Measurements from ENCODE around the gene ADCYAP1R1. TPM values are rescaled to one million over a fixed set of nuclear protein-coding genes. Genes with fewer than 3 reads are reported as not detected.

ADCYAP1R1 gene
- total RNA-seq, 1 experiment from 2014 or later = 0.12 TPM

DNA sequence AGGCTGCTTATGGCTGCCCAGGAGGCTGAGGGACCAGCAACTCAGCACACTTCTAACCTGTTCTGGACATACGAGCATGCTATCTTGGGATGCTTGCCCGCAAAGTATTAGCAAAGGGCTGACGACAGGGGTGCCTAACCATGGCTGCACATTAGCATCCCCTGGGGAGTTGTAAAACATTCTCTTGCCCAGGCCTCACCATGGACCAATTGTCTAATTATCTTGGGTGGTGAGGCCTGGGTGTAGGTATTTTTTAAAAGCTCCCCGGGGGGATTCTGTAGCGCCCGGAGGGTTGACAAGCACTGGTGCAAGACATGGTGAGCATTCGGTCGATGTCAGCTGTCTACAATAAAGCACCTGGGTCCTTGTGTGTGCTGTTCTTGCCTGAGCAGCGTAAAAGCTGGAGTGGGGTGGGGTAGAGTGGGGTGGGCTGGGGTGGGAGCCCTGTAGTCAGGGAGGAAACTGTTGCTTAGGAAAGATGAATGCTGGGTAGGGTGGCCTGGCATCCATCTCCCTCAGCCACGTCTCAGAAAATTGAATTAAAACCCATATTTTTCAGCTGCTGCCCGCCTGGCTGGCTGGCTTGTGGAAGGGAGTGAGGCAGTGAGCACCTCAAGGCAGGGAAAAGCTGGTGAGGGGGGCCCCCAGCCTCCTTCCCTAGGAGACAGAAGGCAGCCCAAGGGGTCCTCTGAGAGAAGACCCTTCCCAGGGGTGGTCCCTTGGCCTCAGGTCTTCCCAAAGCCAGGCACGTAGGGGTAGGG is 2.9 kb upstream of the ADCYAP1R1 start:
- TF ChIP-seq EZH2 (IDR thresholded peaks at IDR 0.05) (no peak), EGR1 (IDR thresholded peaks at IDR 0.05; ENCODE audit: low read depth) (no peak), SP1 (IDR thresholded peaks at IDR 0.05; ENCODE audit: low read depth) (no peak), ELF1 (IDR thresholded peaks at IDR 0.05; ENCODE audit: borderline replicate concordance, low read depth) (no peak), CBX3 (IDR thresholded peaks at IDR 0.05; ENCODE audit: low read depth) (no peak)
- TF ChIP-seq, protein P1, sequence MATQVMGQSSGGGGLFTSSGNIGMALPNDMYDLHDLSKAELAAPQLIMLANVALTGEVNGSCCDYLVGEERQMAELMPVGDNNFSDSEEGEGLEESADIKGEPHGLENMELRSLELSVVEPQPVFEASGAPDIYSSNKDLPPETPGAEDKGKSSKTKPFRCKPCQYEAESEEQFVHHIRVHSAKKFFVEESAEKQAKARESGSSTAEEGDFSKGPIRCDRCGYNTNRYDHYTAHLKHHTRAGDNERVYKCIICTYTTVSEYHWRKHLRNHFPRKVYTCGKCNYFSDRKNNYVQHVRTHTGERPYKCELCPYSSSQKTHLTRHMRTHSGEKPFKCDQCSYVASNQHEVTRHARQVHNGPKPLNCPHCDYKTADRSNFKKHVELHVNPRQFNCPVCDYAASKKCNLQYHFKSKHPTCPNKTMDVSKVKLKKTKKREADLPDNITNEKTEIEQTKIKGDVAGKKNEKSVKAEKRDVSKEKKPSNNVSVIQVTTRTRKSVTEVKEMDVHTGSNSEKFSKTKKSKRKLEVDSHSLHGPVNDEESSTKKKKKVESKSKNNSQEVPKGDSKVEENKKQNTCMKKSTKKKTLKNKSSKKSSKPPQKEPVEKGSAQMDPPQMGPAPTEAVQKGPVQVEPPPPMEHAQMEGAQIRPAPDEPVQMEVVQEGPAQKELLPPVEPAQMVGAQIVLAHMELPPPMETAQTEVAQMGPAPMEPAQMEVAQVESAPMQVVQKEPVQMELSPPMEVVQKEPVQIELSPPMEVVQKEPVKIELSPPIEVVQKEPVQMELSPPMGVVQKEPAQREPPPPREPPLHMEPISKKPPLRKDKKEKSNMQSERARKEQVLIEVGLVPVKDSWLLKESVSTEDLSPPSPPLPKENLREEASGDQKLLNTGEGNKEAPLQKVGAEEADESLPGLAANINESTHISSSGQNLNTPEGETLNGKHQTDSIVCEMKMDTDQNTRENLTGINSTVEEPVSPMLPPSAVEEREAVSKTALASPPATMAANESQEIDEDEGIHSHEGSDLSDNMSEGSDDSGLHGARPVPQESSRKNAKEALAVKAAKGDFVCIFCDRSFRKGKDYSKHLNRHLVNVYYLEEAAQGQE (IDR thresholded peaks at IDR 0.05; ENCODE audit: low read depth) = no peak
- TF ChIP-seq, protein P2, sequence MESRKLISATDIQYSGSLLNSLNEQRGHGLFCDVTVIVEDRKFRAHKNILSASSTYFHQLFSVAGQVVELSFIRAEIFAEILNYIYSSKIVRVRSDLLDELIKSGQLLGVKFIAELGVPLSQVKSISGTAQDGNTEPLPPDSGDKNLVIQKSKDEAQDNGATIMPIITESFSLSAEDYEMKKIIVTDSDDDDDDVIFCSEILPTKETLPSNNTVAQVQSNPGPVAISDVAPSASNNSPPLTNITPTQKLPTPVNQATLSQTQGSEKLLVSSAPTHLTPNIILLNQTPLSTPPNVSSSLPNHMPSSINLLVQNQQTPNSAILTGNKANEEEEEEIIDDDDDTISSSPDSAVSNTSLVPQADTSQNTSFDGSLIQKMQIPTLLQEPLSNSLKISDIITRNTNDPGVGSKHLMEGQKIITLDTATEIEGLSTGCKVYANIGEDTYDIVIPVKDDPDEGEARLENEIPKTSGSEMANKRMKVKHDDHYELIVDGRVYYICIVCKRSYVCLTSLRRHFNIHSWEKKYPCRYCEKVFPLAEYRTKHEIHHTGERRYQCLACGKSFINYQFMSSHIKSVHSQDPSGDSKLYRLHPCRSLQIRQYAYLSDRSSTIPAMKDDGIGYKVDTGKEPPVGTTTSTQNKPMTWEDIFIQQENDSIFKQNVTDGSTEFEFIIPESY (IDR thresholded peaks at IDR 0.05; ENCODE audit: extremely low read depth, insufficient replicate concordance, low read length) = no peak
- H3K4me2 ChIP-seq (ENCODE audit: low read length) = no peak overlapping the region
- intact Hi-C loops (cut with micrococcal nuclease) = no loop called here

More for the DNA sequence above, 2.9 kb upstream of the ADCYAP1R1 start:
- Histone ChIP-seq H3K4me1 (ENCODE audit: control insufficient read depth in 1 of 2, insufficient read depth in 2 of 2, low read length in 2 of 2) (no peaks in the 10 kb centered on the region), H3K79me2 (ENCODE audit: insufficient read depth, low read length) (no peaks in the 10 kb centered on the region), H4K20me1 (ENCODE audit: insufficient read depth) (no peaks in the 10 kb centered on the region), H3K9me2 (ENCODE audit: insufficient read depth) (no peaks in the 10 kb centered on the region), H3K27ac (ENCODE audit: low read depth, low read length) (no peak overlapping the region), H3K36me3 (ENCODE audit: control insufficient read depth in 1 of 2, insufficient read depth in 2 of 2, low read length in 2 of 2) (no peaks in the 10 kb centered on the region), H2AFZ (ENCODE audit: low read depth, low read length, poor library complexity, severe bottlenecking) (no peak overlapping the region), H3K9me3 (ENCODE audit: control insufficient read depth in 1 of 2, insufficient read depth in 1 of 2, low read depth in 1 of 2, low read length in 2 of 2) (no peaks in the 10 kb centered on the region), H3K4me3 (replicated peaks in 1 of 2; ENCODE audit: low read depth in 1 of 2, low read length in 2 of 2) (no peak overlapping the region), H3K9ac (ENCODE audit: low read length) (no peak overlapping the region), H3K27me3 (ENCODE audit: insufficient read depth, low read length) (peaks cover 1% of the 10 kb centered on the region; the same call in 1 of the 2 replicates)
- RAD21 ChIA-PET (ENCODE audit: low non-redundant PET in 1 of 2, low total read pairs in 2 of 2, uncharacterized antibody in 2 of 2, unreplicated experiment in 2 of 2) = no interaction called here
- ATAC-seq (no peak), DNase-seq (ENCODE audit: low read depth, low spot score) (no peak)
- POLR2A ChIA-PET = no interaction called here
- BruUV-seq (replicated peaks) = no TSS peak
- CTCF ChIA-PET = no interaction called here

All from HCT116 (cell line).